HepG2 (cell line): Measurements from ENCODE around the gene SDC1. TPM values are rescaled to one million over a fixed set of nuclear protein-coding genes. Genes with fewer than 3 reads are reported as not detected.

Source experiments
- ARID2 ChIP-seq: sonication (generic); formaldehyde crosslinking; IDR thresholded peaks from 2 replicates; pipeline ENCODE4 v1.8.1; 2022; ENCODE audit warnings: mild to moderate bottlenecking, missing genetic modification reagents, borderline replicate concordance
- ARID4A ChIP-seq: sonication (generic); formaldehyde crosslinking; IDR thresholded peaks from 2 replicates; pipeline ENCODE4 v1.5.0; 2020; ENCODE audit warnings: mild to moderate bottlenecking, missing genetic modification reagents, borderline replicate concordance
- ARNTL ChIP-seq: sonication (generic); formaldehyde crosslinking; IDR thresholded peaks from 2 replicates; pipeline ENCODE4 v1.4.0; 2020; ENCODE audit warnings: mild to moderate bottlenecking, missing genetic modification reagents
- EHMT2 ChIP-seq: fragments of 200-600 bp; sonication (generic); IDR thresholded peaks from 2 replicates; pipeline ENCODE4 v1.7.0; 2017; ENCODE audit warnings: antibody characterized with exemption, low read depth, low read length, borderline replicate concordance
- FOXC1 ChIP-seq: sonication (generic); formaldehyde crosslinking; IDR thresholded peaks from 2 replicates; pipeline ENCODE4 v1.8.0; 2022; ENCODE audit warnings: mild to moderate bottlenecking, missing genetic modification reagents, borderline replicate concordance
- FOXO4 ChIP-seq: sonication (generic); formaldehyde crosslinking; conservative IDR thresholded peaks from 2 replicates; pipeline ENCODE4 v1.8.1; 2023; ENCODE audit warnings: missing genetic modification reagents
- HOXA3 ChIP-seq: sonication (generic); formaldehyde crosslinking; IDR thresholded peaks from 2 replicates; pipeline ENCODE4 v1.5.0; 2020; ENCODE audit warnings: missing genetic modification reagents
- JARID2 ChIP-seq: sonication (generic); formaldehyde crosslinking; IDR thresholded peaks from 2 replicates; pipeline ENCODE4 v1.8.1; 2023; ENCODE audit warnings: missing genetic modification reagents, inconsistent platforms; ENCODE audit not compliant: insufficient replicate concordance
- MIER3 ChIP-seq: IDR thresholded peaks from 2 replicates; pipeline ENCODE4 v1.6.1; 2016; ENCODE audit warnings: missing compliant biosample characterization, borderline replicate concordance
- MYPOP ChIP-seq: sonication (generic); formaldehyde crosslinking; IDR thresholded peaks from 2 replicates; pipeline ENCODE4 v1.8.1; 2023; ENCODE audit warnings: mild to moderate bottlenecking, moderate library complexity, missing genetic modification reagents
- NR2F1 ChIP-seq, 2 experiments: fragments of 450-650 bp in 1 of 2; formaldehyde crosslinking in 1 of 2; IDR thresholded peaks; 2 replicates each; pipeline versions ENCODE4 v1.5.0 to v1.6.1; 2016 to 2020; ENCODE audit warnings: mild to moderate bottlenecking in 1 of 2, missing compliant biosample characterization in 1 of 2, missing genetic modification reagents in 1 of 2, moderate library complexity in 1 of 2
- NR2F6 ChIP-seq, 2 experiments: IDR thresholded peaks; 2 replicates each; pipeline ENCODE4 v1.6.1; 2016; ENCODE audit warnings: antibody characterized with exemption in 1 of 2, mild to moderate bottlenecking in 1 of 2
- SALL1 ChIP-seq: sonication (generic); formaldehyde crosslinking; IDR thresholded peaks from 2 replicates; pipeline ENCODE4 v1.8.0; 2022; ENCODE audit warnings: mild to moderate bottlenecking, missing genetic modification reagents
- YEATS2 ChIP-seq: sonication (generic); formaldehyde crosslinking; IDR thresholded peaks from 2 replicates; pipeline ENCODE4 v1.4.0; 2020; ENCODE audit warnings: missing genetic modification reagents, borderline replicate concordance
- ZBTB38 ChIP-seq: sonication (generic); formaldehyde crosslinking; IDR thresholded peaks from 2 replicates; pipeline ENCODE4 v1.5.1; 2020; ENCODE audit warnings: mild to moderate bottlenecking, missing genetic modification reagents
- ZBTB7B ChIP-seq: sonication (generic); formaldehyde crosslinking; IDR thresholded peaks from 2 replicates; pipeline ENCODE4 v1.4.0; 2020; ENCODE audit warnings: missing genetic modification reagents
- ZNF10 ChIP-seq: sonication (generic); formaldehyde crosslinking; IDR thresholded peaks from 2 replicates; pipeline ENCODE4 v1.4.0; 2020; ENCODE audit warnings: mild to moderate bottlenecking, low read depth, missing genetic modification reagents, borderline replicate concordance
- ZNF768 ChIP-seq: sonication (generic); formaldehyde crosslinking; IDR thresholded peaks from 2 replicates; pipeline ENCODE4 v1.4.0; 2020; ENCODE audit warnings: missing genetic modification reagents
- ZNF770 ChIP-seq: sonication (generic); formaldehyde crosslinking; IDR thresholded peaks from 2 replicates; pipeline ENCODE4 v1.5.0; 2020; ENCODE audit warnings: mild to moderate bottlenecking, missing genetic modification reagents
- ZNF773 ChIP-seq: sonication (generic); formaldehyde crosslinking; IDR thresholded peaks from 2 replicates; pipeline ENCODE4 v1.4.0; 2020; ENCODE audit warnings: missing genetic modification reagents, borderline replicate concordance
- polyA plus RNA-seq, 8 experiments: library from polyadenylated mRNA; depleted of rRNA in 3 of 8; stranded (reverse) in 7 of 8; unstranded in 1 of 8; fragments of >200 nt; fragmentation: Illumina TruSeq in 4 of 8; extraction: Trizol in 4 of 8; gene quantifications; 2 replicates each; pipeline versions ENCODE4 v1.2.1 to v1.2.3, GENCODE V29; 2011 to 2016; ENCODE audit warnings: low read depth in 4 of 8, missing spikeins in 1 of 8, mixed read lengths in 1 of 8; ENCODE audit not compliant: insufficient read depth in 1 of 8
- total RNA-seq, 5 experiments: library from RNA; depleted of rRNA; stranded (reverse); fragments of >200 nt; fragmentation: Illumina TruSeq; extraction: Trizol; gene quantifications; 2 replicates each; pipeline ENCODE4 v1.2.3, GENCODE V29; 2016; ENCODE audit warnings: low read depth in 1 of 5

SDC1 gene
- total and polyA plus RNA-seq, 2 of the 13 experiments (the other 11 are each of a cell fraction or from before 2014, with no cell fraction given), result 108 to 119 TPM

GRCh38 chr2:20194097-20195015 is 30.6 kb downstream of the SDC1 start (continued):
- TF ChIP-seq ZNF773 (no peak), MYPOP (0 out of 2 replicates have a peak, but pooled peaks have one; percentile 8), ARNTL (CRISPR knock-in tag) (no peak), YEATS2 (CRISPR knock-in tag) (no peak), ZNF770 (CRISPR knock-in tag) (no peak), HOXA3 (CRISPR knock-in tag) (peak; percentile 12; the same call in 1 of the 2 replicates), ZBTB7B (CRISPR knock-in tag) (no peak), NR2F1 (CRISPR knock-in tag; IDR thresholded peaks at IDR 0.05) (no peak), ZBTB38 (CRISPR knock-in tag) (peak; percentile 91; the same call in 1 of the 2 replicates), ARID2 (no peak), NR2F6 (IDR thresholded peaks at IDR 0.05) (no peak), NR2F6 (CRISPR knock-in tag; IDR thresholded peaks at IDR 0.05) (no peak), MIER3 (CRISPR knock-in tag) (no peak), SALL1 (CRISPR knock-in tag) (no peak), FOXC1 (CRISPR knock-in tag) (no peak), ARID4A (CRISPR knock-in tag) (no peak), EHMT2 (no peak), JARID2 (no peak), ZNF768 (CRISPR knock-in tag) (peak; percentile 44; the same call in 1 of the 2 replicates), FOXO4 (CRISPR knock-in tag) (0 out of 2 replicates have a peak, but pooled peaks have one; percentile 65), ZNF10 (no peak)
